ENCODE data around the gene OR6C3. TPM values are rescaled to one million over a fixed set of nuclear protein-coding genes. Genes with fewer than 3 reads are reported as not detected.

Gene OR6C3
- not detected in 2 replicates for total RNA-seq

DNA sequence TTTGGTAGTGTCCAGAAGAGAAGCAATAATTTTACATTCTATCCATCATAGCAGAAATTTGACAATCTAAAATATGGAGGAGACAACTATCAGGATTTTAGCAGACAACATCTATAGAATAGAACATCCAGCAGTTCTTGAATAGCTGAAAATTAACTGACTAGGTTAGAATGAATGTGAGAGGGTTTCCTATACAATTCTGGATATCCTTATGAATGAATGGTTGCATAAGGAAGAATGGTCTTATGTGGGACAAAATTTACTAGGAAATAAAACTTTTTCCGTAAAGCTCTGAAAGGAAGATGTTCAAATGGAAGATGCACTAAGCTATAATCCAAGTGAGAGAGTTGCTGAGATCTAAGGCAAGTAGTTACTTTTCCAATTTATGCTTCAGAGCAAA is at the start of gene OR6C3:
Gene OR6C3 (plus strand): TSS at position 301 of the 400 bp plus-strand sequence. CDS start 955 bp downstream, outside the sequence.

GRCh38 chr12:55296469-55296868 is 34.1 kb upstream of the OR6C3 start, which contains the start of gene OR6C6:
Gene OR6C6, minus strand, starts transcription at chr12:55296569. Its CDS starts 1,337 bp downstream, at chr12:55295232.

DNA sequence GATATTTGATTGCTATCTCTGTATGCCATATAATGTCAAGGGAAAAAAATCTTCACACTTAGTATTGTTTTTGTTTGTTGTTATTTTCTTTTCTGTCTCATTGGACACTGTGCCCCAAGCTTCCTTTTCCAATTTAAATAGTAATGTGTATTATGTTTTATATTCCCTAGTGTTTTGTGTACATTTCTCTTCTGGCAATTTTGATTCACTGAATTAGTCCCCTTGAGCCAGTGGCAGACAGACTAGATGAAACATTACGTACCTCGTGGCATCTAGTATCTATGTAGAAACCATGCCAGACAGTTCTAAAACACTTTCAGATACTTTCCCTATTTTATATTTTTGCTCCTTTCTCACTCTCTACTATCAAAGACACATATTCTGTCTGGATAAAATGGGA is 16.5 kb upstream of the OR6C3 start, which contains the start of gene OR6C1:
Gene OR6C1 (plus strand): TSS at position 301 of the 400 bp plus-strand sequence. CDS start 6,257 bp downstream, outside the sequence.

GRCh38 chr12:55362675-55363074 is 32.1 kb downstream of the OR6C3 start, which contains the start of gene OR6C75:
Gene OR6C75, plus strand, starts transcription at chr12:55362975. Its CDS starts 2,136 bp downstream, at chr12:55365111.

Other genes starting within 250 kb of the OR6C3 start
- not detected in 2 replicates for gene OR9K2, start 204.3 kb upstream of the OR6C3 start, total RNA-seq
- not detected in 2 replicates for gene OR10A7, start 109.7 kb upstream of the OR6C3 start, total RNA-seq
- not detected in 2 replicates for gene OR6C74, start 86.1 kb upstream of the OR6C3 start, total RNA-seq
- not detected in 2 replicates for gene OR6C6, start 34.2 kb upstream of the OR6C3 start, total RNA-seq
- gene OR6C1, start 16.4 kb upstream of the OR6C3 start, total RNA-seq, result not detected in 2 replicates
- not detected in 2 replicates for gene OR6C75, start 32.2 kb downstream of the OR6C3 start, total RNA-seq
- gene OR6C65, start 69.8 kb downstream of the OR6C3 start, total RNA-seq, result not detected in 2 replicates
- gene OR6C76, start 95.5 kb downstream of the OR6C3 start, total RNA-seq, result not detected in 2 replicates
- not detected in 2 replicates for gene OR6C2, start 113.3 kb downstream of the OR6C3 start, total RNA-seq
- gene OR6C70, start 139.4 kb downstream of the OR6C3 start, total RNA-seq, result not detected in 2 replicates
- not detected in 2 replicates for gene OR6C68, start 161.6 kb downstream of the OR6C3 start, total RNA-seq
- gene OR6C4, start 218.9 kb downstream of the OR6C3 start, total RNA-seq, result not detected in 2 replicates
- not detected in 2 replicates for gene OR2AP1, start 241.7 kb downstream of the OR6C3 start, total RNA-seq

All from uterine smooth muscle cell (primary cell).